Endothelial cell of umbilical vein (primary cell): Measurements from ENCODE around the gene DIP2C. TPM values are rescaled to one million over a fixed set of nuclear protein-coding genes. Genes with fewer than 3 reads are reported as not detected.

Experiments
- BruUV-seq: library from RNA; stranded (reverse); fragments of 400-500 nt; replicated peaks from 2 replicates; lab custom pipeline; 2021; lab: Mats Ljungman, UMichigan
- CTCF ChIA-PET: fragments of 300-600, 350-600 bp; sonication (Branson Sonifier 250); formaldehyde crosslinking; loops from one replicate; lab custom pipeline; 2021; ENCODE audit warnings: antibody characterized with exemption, inconsistent platforms; lab: Charles Lee
- POLR2A ChIA-PET: fragments of 300-600, 350-600 bp; sonication (Branson Sonifier 250); formaldehyde crosslinking; loops from one replicate; lab custom pipeline; 2021; ENCODE audit warnings: antibody characterized with exemption, inconsistent platforms; lab: Charles Lee
- DNase-seq: peaks from one replicate; pipeline ENCODE4 v3.0.0-alpha.2; 2011; ENCODE audit warnings: low read depth, low spot score
- FAIRE-seq: peaks from 2 replicates; lab custom pipeline; 2011; peaks lifted over from hg19 to GRCh38; lab: Jason Lieb, UNC
- H2AFZ ChIP-seq: 2 replicates; pipeline ENCODE4 v1.6.0; 2012; ENCODE audit warnings: low read depth, low read length, control low read depth, inconsistent platforms
- H3K27ac ChIP-seq: 2 replicates; pipeline ENCODE4 v1.5.1; 2011; ENCODE audit warnings: low read depth, mild to moderate bottlenecking, control low read depth, low read length, moderate library complexity; ENCODE audit not compliant: insufficient read depth
- H3K27me3 ChIP-seq, 2 experiments: 2 replicates each; pipeline versions ENCODE4 v1.6.0 to v1.6.1; 2011; ENCODE audit warnings: low read length in 2 of 2, mixed read lengths in 1 of 2; ENCODE audit not compliant: control insufficient read depth in 2 of 2, insufficient read depth in 2 of 2
- H3K36me3 ChIP-seq, 2 experiments: 2 replicates in 1 of 2; 3 replicates in 1 of 2; pipeline ENCODE4 v1.5.1; 2011; ENCODE audit warnings: low read length in 2 of 2, mild to moderate bottlenecking in 1 of 2, moderate library complexity in 1 of 2; ENCODE audit not compliant: control insufficient read depth in 2 of 2, insufficient read depth in 2 of 2; ENCODE audit errors: extremely low read depth in 1 of 2
- H3K4me1 ChIP-seq: 3 replicates; pipeline ENCODE4 v1.5.1; 2011; ENCODE audit warnings: mild to moderate bottlenecking, low read length; ENCODE audit not compliant: control insufficient read depth, insufficient read depth; ENCODE audit errors: extremely low read depth
- H3K4me2 ChIP-seq: 2 replicates; pipeline ENCODE4 v1.6.1; 2011; ENCODE audit warnings: low read length, control low read depth, mixed read lengths; ENCODE audit not compliant: insufficient read depth
- H3K4me3 ChIP-seq, 3 experiments: fragments of 200-600 bp in 1 of 3; sonication (generic), shearing (Covaris generic) in 1 of 3; replicated peaks in 1 of 3; 2 replicates each; pipeline ENCODE4 v1.5.1; 2011 to 2016; ENCODE audit warnings: control low read depth in 3 of 3, low read length in 3 of 3, mild to moderate bottlenecking in 2 of 3, inconsistent platforms in 1 of 3, low read depth in 1 of 3, moderate library complexity in 1 of 3; ENCODE audit not compliant: insufficient read depth in 1 of 3
- H3K79me2 ChIP-seq: 2 replicates; pipeline ENCODE4 v1.6.0; 2012; ENCODE audit warnings: low read length, inconsistent platforms; ENCODE audit not compliant: control insufficient read depth, insufficient read depth
- H3K9ac ChIP-seq: replicated peaks from 2 replicates; pipeline ENCODE3; 2011; ENCODE audit warnings: low read length, control low read depth; ENCODE audit not compliant: insufficient read depth; ENCODE audit errors: extremely low read depth
- H3K9me1 ChIP-seq: replicated peaks from 3 replicates; pipeline ENCODE4 v1.6.0; 2011; ENCODE audit warnings: mild to moderate bottlenecking, low read length; ENCODE audit not compliant: control insufficient read depth, insufficient read depth; ENCODE audit errors: extremely low read depth
- H3K9me3 ChIP-seq: replicated peaks from 2 replicates; pipeline ENCODE4 v1.5.1; 2012; ENCODE audit warnings: low read length, inconsistent platforms; ENCODE audit not compliant: control insufficient read depth, insufficient read depth
- H4K20me1 ChIP-seq: replicated peaks from 2 replicates; pipeline ENCODE3; 2011; ENCODE audit warnings: mild to moderate bottlenecking, low read length; ENCODE audit not compliant: control insufficient read depth, insufficient read depth; ENCODE audit errors: extremely low read depth
- CTCF ChIP-seq, 2 donors: IDR thresholded peaks; 1 replicate in 1 of 2; 2 replicates in 1 of 2; pipeline ENCODE4 v1.5.1; 2011; ENCODE audit warnings: low read length in 2 of 2, mild to moderate bottlenecking in 2 of 2, moderate library complexity in 2 of 2, control low read depth in 1 of 2, inconsistent platforms in 1 of 2, low read depth in 1 of 2; ENCODE audit not compliant: insufficient read depth in 1 of 2; ENCODE audit errors: extremely low read depth in 1 of 2
- EZH2 ChIP-seq: IDR thresholded peaks from 2 replicates; pipeline ENCODE4 v1.6.1; 2012; ENCODE audit warnings: borderline replicate concordance, low read depth, mild to moderate bottlenecking, moderate library complexity, low read length, inconsistent platforms; ENCODE audit not compliant: severe bottlenecking
- FOS ChIP-seq: IDR thresholded peaks from 2 replicates; pipeline ENCODE4 v1.6.1; 2011; ENCODE audit warnings: mild to moderate bottlenecking, low read length, moderate library complexity, borderline replicate concordance; ENCODE audit not compliant: insufficient read depth
- GATA2 ChIP-seq: IDR thresholded peaks from 2 replicates; pipeline ENCODE4 v1.7.0; 2011; ENCODE audit warnings: low read depth, mild to moderate bottlenecking, moderate library complexity, mixed read lengths, low read length; ENCODE audit not compliant: insufficient read length, insufficient read depth
- JUN ChIP-seq: IDR thresholded peaks from 2 replicates; pipeline ENCODE4 v1.6.1; 2011; ENCODE audit warnings: borderline replicate concordance, low read depth; ENCODE audit not compliant: insufficient read length, insufficient read depth
- MYC ChIP-seq: IDR thresholded peaks from one replicate; pipeline ENCODE4 v1.6.1; 2011; ENCODE audit warnings: mild to moderate bottlenecking, low read depth, low read length
- POLR2A ChIP-seq: IDR thresholded peaks from 2 replicates; pipeline ENCODE4 v1.6.1; 2012; ENCODE audit warnings: low read depth, mild to moderate bottlenecking, control low read depth, low read length
- POLR2AphosphoS5 ChIP-seq: IDR thresholded peaks from 2 replicates; pipeline ENCODE4 v1.6.1; 2012; ENCODE audit warnings: low read depth, mild to moderate bottlenecking, control low read depth, low read length, moderate library complexity; ENCODE audit not compliant: insufficient read depth
- dilution Hi-C: fragments of 300-500 bp; cut with MboI; formaldehyde crosslinking; loops from one replicate; pipeline ENCODE4 v1.15.0; 2019; ENCODE audit warnings: low sequenced_read_pairs; ENCODE audit not compliant: extremely low pct_ligation_motif_present
- intact Hi-C: fragments of 100-400 bp; cut with micrococcal nuclease; formaldehyde crosslinking; loops from one replicate; pipeline ENCODE4 v1.10.0; 2022
- polyA plus RNA-seq, 4 experiments: library from polyadenylated mRNA; depleted of rRNA in 3 of 4; stranded (reverse) in 3 of 4; unstranded in 1 of 4; fragments of >200 nt; gene quantifications; 2 replicates each; pipeline versions ENCODE4 v1.2.1 to v1.2.3, GENCODE V29; 2011 to 2012; ENCODE audit warnings: missing spikeins in 1 of 4
- total RNA-seq: library from RNA; stranded (reverse); gene quantifications from 2 replicates; pipeline ENCODE4 v1.2.3, GENCODE V29; 2021
- TF ChIP-seq, protein P1 (sequence below): IDR thresholded peaks from 2 replicates; pipeline ENCODE4 v1.6.1; 2011; ENCODE audit not compliant: insufficient read depth, insufficient read length

Gene DIP2C
- total and polyA plus RNA-seq, 2 donors (not counting 3 experiments of a cell fraction or from before 2014, with no cell fraction given) = 3.6 to 10.7 TPM

- no peak for FAIRE-seq
- no peaks in the 10 kb centered on the region for H3K36me3 ChIP-seq
- no peaks in the 10 kb centered on the region for H4K20me1 ChIP-seq
- no peaks in the 10 kb centered on the region for H3K9me1 ChIP-seq
- no peaks in the 10 kb centered on the region for H3K4me1 ChIP-seq
- H2AFZ ChIP-seq = no peak overlapping the region
- no peak overlapping the region for H3K27ac ChIP-seq
- no peak overlapping the region for H3K4me2 ChIP-seq
- ChIA-PET POLR2A (no interaction called here), CTCF (no interaction called here)
- H3K27me3 ChIP-seq = no peaks in the 10 kb centered on the region
- no peaks in the 10 kb centered on the region for H3K9me3 ChIP-seq
- H3K4me3 ChIP-seq = no peak overlapping the region
- dilution Hi-C loops (no loop called here), intact Hi-C loops (no loop called here)
- TF ChIP-seq POLR2AphosphoS5 = no peak
- no peak for TF ChIP-seq MYC
- TF ChIP-seq FOS = no peak
- TF ChIP-seq POLR2A = no peak
- TF ChIP-seq JUN = no peak
- no peak for TF ChIP-seq GATA2
- TF ChIP-seq, protein P1, sequence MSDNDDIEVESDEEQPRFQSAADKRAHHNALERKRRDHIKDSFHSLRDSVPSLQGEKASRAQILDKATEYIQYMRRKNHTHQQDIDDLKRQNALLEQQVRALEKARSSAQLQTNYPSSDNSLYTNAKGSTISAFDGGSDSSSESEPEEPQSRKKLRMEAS = no peak
- no peak for TF ChIP-seq EZH2
- TF ChIP-seq CTCF (IDR thresholded peaks at IDR 0.05; ENCODE audit: extremely low read depth in 1 of 2, insufficient read depth in 1 of 2, low read depth in 1 of 2, low read length in 2 of 2) = no peak
- no TSS peak for BruUV-seq
- DNase-seq = no peak
- H3K9ac ChIP-seq = no peak overlapping the region
- no peaks in the 10 kb centered on the region for H3K79me2 ChIP-seq
These were observed 311.1 kb downstream of the DIP2C start for GRCh38 chr10:378230-378929.
